Skeletal muscle tissue (tissue), 5 donors: ENCODE data around the gene KCTD11. TPM values are rescaled to one million over a fixed set of nuclear protein-coding genes. Genes with fewer than 3 reads are reported as not detected.

Experiments
- H3K27ac ChIP-seq: one replicate; pipeline ENCODE4 v1.7.0; 2013; ENCODE audit warnings: mild to moderate bottlenecking, low read depth, low read length, inconsistent platforms
- H3K27me3 ChIP-seq, 3 donors: one replicate each; pipeline ENCODE4 v1.7.0; 2013; ENCODE audit warnings: low read length in 3 of 3; ENCODE audit not compliant: control insufficient read depth in 3 of 3, insufficient read depth in 3 of 3
- H3K36me3 ChIP-seq, 3 donors: one replicate each; pipeline ENCODE4 v1.7.0; 2013; ENCODE audit warnings: low read length in 3 of 3; ENCODE audit not compliant: control insufficient read depth in 3 of 3, insufficient read depth in 3 of 3
- H3K4me1 ChIP-seq, 3 donors: one replicate each; pipeline ENCODE4 v1.7.0; 2013; ENCODE audit warnings: low read length in 3 of 3, mild to moderate bottlenecking in 3 of 3; ENCODE audit not compliant: control insufficient read depth in 3 of 3, insufficient read depth in 3 of 3
- H3K4me3 ChIP-seq, 3 donors: one replicate each; pipeline ENCODE4 v1.7.0; 2013; ENCODE audit warnings: low read length in 3 of 3
- H3K9ac ChIP-seq, 3 donors: one replicate each; pipeline ENCODE4 v1.7.0; 2013; ENCODE audit warnings: low read length in 3 of 3, mild to moderate bottlenecking in 3 of 3, moderate library complexity in 2 of 3, low read depth in 1 of 3
- H3K9me3 ChIP-seq, 3 donors: one replicate each; pipeline ENCODE4 v1.7.0; 2013; ENCODE audit warnings: low read length in 3 of 3; ENCODE audit not compliant: control insufficient read depth in 3 of 3
- small RNA-seq: library from RNA; depleted of rRNA; stranded (forward); fragments of <200 nt; gene quantifications from one replicate; pipeline ENCODE3, GENCODE V24; 2014
- total RNA-seq: library from RNA; depleted of rRNA; stranded (reverse); fragments of >200 nt; gene quantifications from one replicate; pipeline ENCODE4 v1.2.3, GENCODE V29; 2014
- donor health status: Osteomylitis.

The KCTD11 gene
- total RNA-seq, 1 donor from 2014 or later = 4.2 TPM

GRCh38 chr17:7396147-7396546 lies 44.2 kb downstream of the KCTD11 start:
- no peaks in the 10 kb centered on the region for H3K9me3 ChIP-seq
- H3K4me3 ChIP-seq = no peak overlapping the region
- H3K4me1 ChIP-seq = peaks cover 8 to 13% (median 12%) of the 10 kb centered on the region in 3 donors
- H3K27me3 ChIP-seq = no peaks in the 10 kb centered on the region
- no peak overlapping the region for H3K27ac ChIP-seq
- no peak overlapping the region for H3K9ac ChIP-seq
- peaks cover 2 to 12% (median 9%) of the 10 kb centered on the region in 3 donors for H3K36me3 ChIP-seq

GRCh38 chr17:7398612-7399011 lies 46.6 kb downstream of the KCTD11 start:
- H3K4me3 ChIP-seq = no peak overlapping the region
- H3K9ac ChIP-seq = no peak overlapping the region
- H3K27me3 ChIP-seq = no peaks in the 10 kb centered on the region
- peaks cover 16 to 17% (median 16%) of the 10 kb centered on the region in 3 donors for H3K4me1 ChIP-seq
- H3K27ac ChIP-seq = no peak overlapping the region
- H3K36me3 ChIP-seq = no peaks in the 10 kb centered on the region
- no peaks in the 10 kb centered on the region for H3K9me3 ChIP-seq

- peak overlapping the region; percentile 86 to 90 (median 89) for H3K4me3 ChIP-seq
- H3K9ac ChIP-seq = peak overlapping the region; percentile 76 to 95 (median 78)
- peak overlapping the region; percentile 84 for H3K27ac ChIP-seq
- H3K27me3 ChIP-seq = no peaks in the 10 kb centered on the region
- no peaks in the 10 kb centered on the region for H3K36me3 ChIP-seq
- peaks cover 13 to 21% (median 13%) of the 10 kb centered on the region in 3 donors for H3K4me1 ChIP-seq
- no peaks in the 10 kb centered on the region for H3K9me3 ChIP-seq
Measured at GRCh38 chr17:7403043-7403726, 51.2 kb downstream of the KCTD11 start.

- Histone ChIP-seq H3K9ac (peak overlapping the region; percentile 76 to 95 (median 78)), H3K27me3 (no peaks in the 10 kb centered on the region), H3K9me3 (no peaks in the 10 kb centered on the region), H3K4me3 (peak overlapping the region; percentile 86 to 90 (median 89)), H3K27ac (peak overlapping the region; percentile 84), H3K4me1 (peaks cover 13 to 21% (median 13%) of the 10 kb centered on the region in 3 donors), H3K36me3 (peaks cover 0 to under 1% (median 0%) of the 10 kb centered on the region in 3 donors)
Measured at GRCh38 chr17:7403727-7403976, 51.7 kb downstream of the KCTD11 start.

GRCh38 chr17:7403977-7404736 lies 52.2 kb downstream of the KCTD11 start, which contains the start of gene TMEM256:
TSS of gene TMEM256 (minus strand) at chr17:7404097. CDS start at chr17:7404084, 13 bp downstream.
- Histone ChIP-seq H3K4me3 (peak within 1 kb of the TSS; percentile 86 to 90 (median 89)), H3K27ac (peak within 1 kb of the TSS; percentile 84), H3K4me1 (peaks cover 13 to 21% (median 13%) of the 10 kb centered on the region in 3 donors), H3K9ac (peak within 1 kb of the TSS; percentile 76 to 95 (median 78)), H3K9me3 (no peaks in the 10 kb centered on the region), H3K36me3 (peaks cover 0 to 4% (median 1%) of the 10 kb centered on the region in 3 donors), H3K27me3 (no peaks in the 10 kb centered on the region)

Small RNA genes lying within 50 kb of the gene (small RNA-seq; reads per million reads assigned to genes)
- gene AC026954.2 = not detected

Other genes with a start within 250 kb of the KCTD11 start
- gene ASGR2, start 237.3 kb upstream of the KCTD11 start, total RNA-seq = not detected
- gene ASGR1, start 172.8 kb upstream of the KCTD11 start, total RNA-seq = 1.0 TPM
- gene DLG4, start 132.3 kb upstream of the KCTD11 start, total RNA-seq = 7.3 TPM
- 119 TPM for gene ACADVL, start 132.2 kb upstream of the KCTD11 start, total RNA-seq
- gene DVL2, start 117.6 kb upstream of the KCTD11 start, total RNA-seq = 63.2 TPM
- gene PHF23, start 112.7 kb upstream of the KCTD11 start, total RNA-seq = 30.3 TPM
- 259 TPM for gene GABARAP, start 109.7 kb upstream of the KCTD11 start, total RNA-seq
- 39.7 TPM for gene CTDNEP1, start 100.4 kb upstream of the KCTD11 start, total RNA-seq
- 28.2 TPM for gene ELP5, start 99.9 kb upstream of the KCTD11 start, total RNA-seq
- gene CLDN7, start 89.7 kb upstream of the KCTD11 start, total RNA-seq = not detected
- gene SLC2A4, start 70.4 kb upstream of the KCTD11 start, total RNA-seq = 34.4 TPM
- 0.52 TPM for gene YBX2, start 57.5 kb upstream of the KCTD11 start, total RNA-seq
- gene EIF5A, start 44.5 kb upstream of the KCTD11 start, total RNA-seq = 185 TPM
- gene GPS2, start 36.8 kb upstream of the KCTD11 start, total RNA-seq = 24.5 TPM
- gene NEURL4, start 22.8 kb upstream of the KCTD11 start, total RNA-seq = 19.8 TPM
- gene ACAP1, start 15.6 kb upstream of the KCTD11 start, total RNA-seq = 2.1 TPM
- gene TMEM95, start 3.0 kb downstream of the KCTD11 start, total RNA-seq = not detected
- gene TNK1, start 28.9 kb downstream of the KCTD11 start, total RNA-seq = not detected
- gene PLSCR3, start 42.4 kb downstream of the KCTD11 start, total RNA-seq = 10.4 TPM
- gene TMEM256, start 51.9 kb downstream of the KCTD11 start, total RNA-seq = 149 TPM
- gene NLGN2, start 55.7 kb downstream of the KCTD11 start, total RNA-seq = 3.1 TPM
- gene SPEM1, start 68.2 kb downstream of the KCTD11 start, total RNA-seq = not detected
- not detected for gene SPEM2, start 73.5 kb downstream of the KCTD11 start, total RNA-seq
- gene SPEM3, start 76.7 kb downstream of the KCTD11 start, total RNA-seq = not detected
- gene TMEM102, start 83.3 kb downstream of the KCTD11 start, total RNA-seq = 0.52 TPM
- gene FGF11, start 87.3 kb downstream of the KCTD11 start, total RNA-seq = 1.0 TPM
- 31.3 TPM for gene CHRNB1, start 92.9 kb downstream of the KCTD11 start, total RNA-seq
- gene ZBTB4, start 127.5 kb downstream of the KCTD11 start, total RNA-seq = 10.4 TPM
- gene SLC35G6, start 129.3 kb downstream of the KCTD11 start, total RNA-seq = not detected
- 91.3 TPM for gene POLR2A, start 132.2 kb downstream of the KCTD11 start, total RNA-seq
- gene TNFSF12, start 196.9 kb downstream of the KCTD11 start, total RNA-seq = 4.7 TPM
- 2.1 TPM for gene TNFSF13, start 206.6 kb downstream of the KCTD11 start, total RNA-seq
- 31.3 TPM for gene SENP3, start 209.8 kb downstream of the KCTD11 start, total RNA-seq
- gene CD68, start 227.5 kb downstream of the KCTD11 start, total RNA-seq = 4.2 TPM
- 26.1 TPM for gene MPDU1, start 231.7 kb downstream of the KCTD11 start, total RNA-seq
- not detected for gene SOX15, start 237.9 kb downstream of the KCTD11 start, total RNA-seq